HG02571 (cell line): ENCODE measurements around the gene MT1X.
"Not testable (repeated sequence)": the region's sequence is repeated elsewhere in the genome, so short reads cannot be mapped to it uniquely, and the experiment has no call there.

Experiments used
- ATAC-seq: cut with Tn5 transposase; IDR thresholded peaks from one replicate; pipeline ENCODE4 v1.9.1; 2021; ENCODE audit warnings: mild to moderate bottlenecking, moderate library complexity; ENCODE audit not compliant: unreplicated experiment

Gene MT1X

GRCh38 chr16:56652600-56652999 is 29.7 kb upstream of the MT1X start:
- ATAC-seq: no peak

GRCh38 chr16:56653218-56653617 is 29.1 kb upstream of the MT1X start:
- ATAC-seq: no peak

- ATAC-seq: no peak
Measured at GRCh38 chr16:56657555-56658326, 24.5 kb upstream of the MT1X start, which contains the start of gene MT1F. MT1F (plus strand) TSS chr16:56657959; CDS start chr16:56658059, 100 bp downstream.

- ATAC-seq: no peak
Measured at GRCh38 chr16:56658327-56658875, 23.9 kb upstream of the MT1X start.

GRCh38 chr16:56662357-56663354 is 19.6 kb upstream of the MT1X start:
- no peak for ATAC-seq

GRCh38 chr16:56664506-56664905 is 17.8 kb upstream of the MT1X start:
- no peak for ATAC-seq

GRCh38 chr16:56665286-56666261 is 16.7 kb upstream of the MT1X start:
- ATAC-seq: not testable (repeated sequence)

- no peak for ATAC-seq
Measured at GRCh38 chr16:56667581-56668571, 14.4 kb upstream of the MT1X start, which contains the start of gene MT1G. MT1G (minus strand) TSS chr16:56668065; CDS start chr16:56667993, 72 bp downstream.

- ATAC-seq: no peak
Measured at GRCh38 chr16:56669005-56669839, 13.0 kb upstream of the MT1X start, which contains the start of gene MT1H. MT1H (plus strand) TSS chr16:56669814; CDS start chr16:56669885, 71 bp downstream.

- ATAC-seq: no peak
Measured at GRCh38 chr16:56669840-56670619, 12.2 kb upstream of the MT1X start.

GRCh38 chr16:56670620-56670934 is 11.7 kb upstream of the MT1X start:
- no peak for ATAC-seq

GRCh38 chr16:56671691-56672090 is 10.6 kb upstream of the MT1X start:
- ATAC-seq: not testable (repeated sequence)

GRCh38 chr16:56672171-56672570 is 10.1 kb upstream of the MT1X start:
- not testable (repeated sequence) for ATAC-seq

GRCh38 chr16:56672761-56673536 is 9.3 kb upstream of the MT1X start:
- no peak for ATAC-seq

- no peak for ATAC-seq
Measured at GRCh38 chr16:56673921-56674320, 8.3 kb upstream of the MT1X start.

GRCh38 chr16:56674570-56674969 is 7.7 kb upstream of the MT1X start:
- ATAC-seq: not testable (repeated sequence)
